DOHH2 (cell line): ENCODE data around the gene COL26A1.

Source experiments
- EZH2phosphoT487 ChIP-seq: fragments of 200-600 bp; sonication (generic); IDR thresholded peaks from 2 replicates; pipeline ENCODE4 v1.6.1; 2017; ENCODE audit warnings: borderline replicate concordance, mild to moderate bottlenecking, antibody characterized with exemption, low read length, moderate library complexity, mixed read lengths
- TF ChIP-seq, protein P1 (sequence below): fragments of 200-600 bp; sonication (generic); IDR thresholded peaks from one replicate; pipeline ENCODE4 v1.5.1; 2014; ENCODE audit warnings: antibody characterized with exemption, mild to moderate bottlenecking, low read depth, low read length; ENCODE audit not compliant: poor library complexity, severe bottlenecking

- TF ChIP-seq, protein P1, sequence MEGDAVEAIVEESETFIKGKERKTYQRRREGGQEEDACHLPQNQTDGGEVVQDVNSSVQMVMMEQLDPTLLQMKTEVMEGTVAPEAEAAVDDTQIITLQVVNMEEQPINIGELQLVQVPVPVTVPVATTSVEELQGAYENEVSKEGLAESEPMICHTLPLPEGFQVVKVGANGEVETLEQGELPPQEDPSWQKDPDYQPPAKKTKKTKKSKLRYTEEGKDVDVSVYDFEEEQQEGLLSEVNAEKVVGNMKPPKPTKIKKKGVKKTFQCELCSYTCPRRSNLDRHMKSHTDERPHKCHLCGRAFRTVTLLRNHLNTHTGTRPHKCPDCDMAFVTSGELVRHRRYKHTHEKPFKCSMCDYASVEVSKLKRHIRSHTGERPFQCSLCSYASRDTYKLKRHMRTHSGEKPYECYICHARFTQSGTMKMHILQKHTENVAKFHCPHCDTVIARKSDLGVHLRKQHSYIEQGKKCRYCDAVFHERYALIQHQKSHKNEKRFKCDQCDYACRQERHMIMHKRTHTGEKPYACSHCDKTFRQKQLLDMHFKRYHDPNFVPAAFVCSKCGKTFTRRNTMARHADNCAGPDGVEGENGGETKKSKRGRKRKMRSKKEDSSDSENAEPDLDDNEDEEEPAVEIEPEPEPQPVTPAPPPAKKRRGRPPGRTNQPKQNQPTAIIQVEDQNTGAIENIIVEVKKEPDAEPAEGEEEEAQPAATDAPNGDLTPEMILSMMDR = no peak
- TF ChIP-seq EZH2phosphoT487 = no peak
These were observed 154.6 kb downstream of the COL26A1 start for GRCh38 chr7:101517304-101517703.
